Loucy (cell line): Measurements from ENCODE around the gene MAML2.

Experiments
- H2AFZ ChIP-seq: fragments of 200-600 bp; sonication (generic); 2 replicates; pipeline ENCODE4 v1.6.0; 2016; ENCODE audit warnings: antibody characterized with exemption, mild to moderate bottlenecking, low read length, moderate library complexity
- H3F3A ChIP-seq: fragments of 200-600 bp; 2 replicates; pipeline ENCODE4 v1.6.0; 2016; ENCODE audit warnings: antibody characterized with exemption, low read depth, mild to moderate bottlenecking
- H3K27me3 ChIP-seq: fragments of 200-600 bp; sonication (generic); 2 replicates; pipeline ENCODE4 v1.6.1; 2014; ENCODE audit warnings: low read length, mild to moderate bottlenecking; ENCODE audit not compliant: insufficient read depth, poor library complexity, severe bottlenecking
- H3K36me3 ChIP-seq: fragments of 200-600 bp; sonication (generic); 2 replicates; pipeline ENCODE4 v1.6.1; 2016; ENCODE audit warnings: low read length; ENCODE audit not compliant: insufficient read depth
- H3K4me1 ChIP-seq: fragments of 200-600 bp; sonication (generic); 2 replicates; pipeline ENCODE4 v1.5.1; 2014; ENCODE audit warnings: low read length, mild to moderate bottlenecking; ENCODE audit not compliant: insufficient read depth, poor library complexity, severe bottlenecking
- H3K4me2 ChIP-seq: fragments of 200-600 bp; sonication (generic); 2 replicates; pipeline ENCODE4 v1.6.0; 2014; ENCODE audit warnings: antibody characterized with exemption, low read length, low read depth, mild to moderate bottlenecking; ENCODE audit not compliant: poor library complexity, severe bottlenecking
- H3K4me3 ChIP-seq: fragments of 200-600 bp; sonication (generic); 2 replicates; pipeline ENCODE4 v1.5.1; 2014; ENCODE audit warnings: low read length, mild to moderate bottlenecking, mixed read lengths; ENCODE audit not compliant: poor library complexity, severe bottlenecking
- H3K79me2 ChIP-seq: fragments of 200-600 bp; sonication (generic); 2 replicates; pipeline ENCODE4 v1.6.1; 2014; ENCODE audit warnings: low read length; ENCODE audit not compliant: insufficient read depth
- H3K9ac ChIP-seq: fragments of 200-600 bp; sonication (generic); 2 replicates; pipeline ENCODE4 v1.6.0; 2014; ENCODE audit warnings: mild to moderate bottlenecking, low read depth, low read length, moderate library complexity; ENCODE audit not compliant: poor library complexity, severe bottlenecking
- H3K9me2 ChIP-seq: fragments of 200-600 bp; sonication (generic); replicated peaks from 2 replicates; pipeline ENCODE4 v1.6.1; 2016; ENCODE audit warnings: low read depth, low read length, mixed read lengths
- H3K9me3 ChIP-seq: fragments of 200-600 bp; sonication (generic); 2 replicates; pipeline ENCODE4 v1.6.1; 2014; ENCODE audit warnings: mild to moderate bottlenecking, antibody characterized with exemption, low read length, low read depth; ENCODE audit not compliant: insufficient read depth
- H4K20me1 ChIP-seq: fragments of 200-600 bp; sonication (generic); 2 replicates; pipeline ENCODE4 v1.6.0; 2014; ENCODE audit warnings: antibody characterized with exemption, low read length, mild to moderate bottlenecking; ENCODE audit not compliant: insufficient read depth, poor library complexity, severe bottlenecking
- EZH2phosphoT487 ChIP-seq: fragments of 200-600 bp; IDR thresholded peaks from 2 replicates; pipeline ENCODE4 v1.6.1; 2018; ENCODE audit warnings: antibody characterized with exemption, mild to moderate bottlenecking, moderate library complexity, borderline replicate concordance
- TF ChIP-seq, protein P1 (sequence below): fragments of 200-600 bp; sonication (generic); conservative IDR thresholded peaks from 2 replicates; pipeline ENCODE4 v1.5.1; 2014; ENCODE audit warnings: mild to moderate bottlenecking, antibody characterized with exemption, low read length

The MAML2 gene

GRCh38 chr11:96084610-96085318 lies 258.2 kb downstream of the MAML2 start:
- Histone ChIP-seq H3K27me3 (no peaks in the 10 kb centered on the region), H2AFZ (no peak overlapping the region), H3K9ac (no peak overlapping the region), H3K9me3 (no peaks in the 10 kb centered on the region), H3F3A (no peaks in the 10 kb centered on the region), H3K4me2 (no peak overlapping the region), H3K9me2 (no peaks in the 10 kb centered on the region), H4K20me1 (no peaks in the 10 kb centered on the region), H3K4me1 (no peaks in the 10 kb centered on the region), H3K79me2 (no peaks in the 10 kb centered on the region), H3K36me3 (no peaks in the 10 kb centered on the region), H3K4me3 (no peak overlapping the region)
- TF ChIP-seq, protein P1, sequence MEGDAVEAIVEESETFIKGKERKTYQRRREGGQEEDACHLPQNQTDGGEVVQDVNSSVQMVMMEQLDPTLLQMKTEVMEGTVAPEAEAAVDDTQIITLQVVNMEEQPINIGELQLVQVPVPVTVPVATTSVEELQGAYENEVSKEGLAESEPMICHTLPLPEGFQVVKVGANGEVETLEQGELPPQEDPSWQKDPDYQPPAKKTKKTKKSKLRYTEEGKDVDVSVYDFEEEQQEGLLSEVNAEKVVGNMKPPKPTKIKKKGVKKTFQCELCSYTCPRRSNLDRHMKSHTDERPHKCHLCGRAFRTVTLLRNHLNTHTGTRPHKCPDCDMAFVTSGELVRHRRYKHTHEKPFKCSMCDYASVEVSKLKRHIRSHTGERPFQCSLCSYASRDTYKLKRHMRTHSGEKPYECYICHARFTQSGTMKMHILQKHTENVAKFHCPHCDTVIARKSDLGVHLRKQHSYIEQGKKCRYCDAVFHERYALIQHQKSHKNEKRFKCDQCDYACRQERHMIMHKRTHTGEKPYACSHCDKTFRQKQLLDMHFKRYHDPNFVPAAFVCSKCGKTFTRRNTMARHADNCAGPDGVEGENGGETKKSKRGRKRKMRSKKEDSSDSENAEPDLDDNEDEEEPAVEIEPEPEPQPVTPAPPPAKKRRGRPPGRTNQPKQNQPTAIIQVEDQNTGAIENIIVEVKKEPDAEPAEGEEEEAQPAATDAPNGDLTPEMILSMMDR, result no peak
- no peak for TF ChIP-seq EZH2phosphoT487

DNA sequence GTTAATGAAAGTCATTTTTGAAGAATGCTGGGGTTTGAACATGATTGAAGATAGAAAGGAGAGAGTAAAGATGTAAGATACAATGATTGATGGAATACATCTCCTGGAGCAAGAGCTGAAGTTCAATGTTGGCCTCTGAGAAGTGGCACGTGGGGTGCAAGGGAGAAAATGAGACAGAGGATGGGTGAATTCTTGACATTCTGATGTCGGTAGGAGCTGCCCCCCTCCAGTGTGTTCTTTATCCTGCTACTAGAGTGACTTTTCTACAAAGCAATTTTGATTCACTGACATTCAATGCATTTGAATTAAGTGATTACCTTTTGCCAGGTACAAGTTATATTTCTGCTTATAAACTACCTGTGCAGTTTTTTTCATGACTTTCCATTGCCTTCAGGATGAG lies 260.1 kb downstream of the MAML2 start:
- no peaks in the 10 kb centered on the region for H3K79me2 ChIP-seq
- no peaks in the 10 kb centered on the region for H4K20me1 ChIP-seq
- H3F3A ChIP-seq, result no peaks in the 10 kb centered on the region
- no peaks in the 10 kb centered on the region for H3K36me3 ChIP-seq
- no peaks in the 10 kb centered on the region for H3K4me1 ChIP-seq
- no peak overlapping the region for H3K4me3 ChIP-seq
- no peaks in the 10 kb centered on the region for H3K27me3 ChIP-seq
- H3K9ac ChIP-seq, result no peak overlapping the region
- H3K4me2 ChIP-seq, result no peak overlapping the region
- no peaks in the 10 kb centered on the region for H3K9me2 ChIP-seq
- H3K9me3 ChIP-seq, result no peaks in the 10 kb centered on the region
- TF ChIP-seq, protein P1, result no peak
- TF ChIP-seq EZH2phosphoT487, result no peak
- no peak overlapping the region for H2AFZ ChIP-seq

GRCh38 chr11:96082002-96082899 lies 260.7 kb downstream of the MAML2 start:
- Histone ChIP-seq H3K36me3 (no peaks in the 10 kb centered on the region), H3K27me3 (no peaks in the 10 kb centered on the region), H3K9me2 (no peaks in the 10 kb centered on the region), H3K9me3 (no peaks in the 10 kb centered on the region), H4K20me1 (no peaks in the 10 kb centered on the region), H3K4me1 (no peaks in the 10 kb centered on the region), H3K4me3 (no peak overlapping the region), H3K4me2 (no peak overlapping the region), H3K79me2 (no peaks in the 10 kb centered on the region), H3K9ac (no peak overlapping the region), H3F3A (no peaks in the 10 kb centered on the region), H2AFZ (no peak overlapping the region)
- TF ChIP-seq, protein P1, result no peak
